OCI-LY1 (cell line): ENCODE results near the gene CLCA4.
A peak's percentile ranks its signal among the peaks of the same experiment; 100 is the strongest.

ENCODE experiments used
- H2AFZ ChIP-seq: fragments of 200-600 bp; sonication (generic), shearing (Covaris generic); 2 replicates; pipeline ENCODE4 v1.6.0; 2014; ENCODE audit warnings: antibody characterized with exemption, mild to moderate bottlenecking, low read length
- H3F3A ChIP-seq: fragments of 200-600 bp; sonication (generic), shearing (Covaris generic); 2 replicates; pipeline ENCODE4 v1.6.0; 2014; ENCODE audit warnings: mild to moderate bottlenecking, antibody characterized with exemption, low read length, moderate library complexity; ENCODE audit not compliant: insufficient read depth
- H3K27ac ChIP-seq: fragments of 200-600 bp; sonication (generic); 2 replicates; pipeline ENCODE4 v1.5.1; 2014; ENCODE audit warnings: low read length, mixed run types, mild to moderate bottlenecking, low read depth; ENCODE audit not compliant: poor library complexity, severe bottlenecking
- H3K27me3 ChIP-seq: fragments of 200-600 bp; sonication (generic); 2 replicates; pipeline ENCODE4 v1.6.0; 2014; ENCODE audit warnings: antibody characterized with exemption, mild to moderate bottlenecking, low read length, moderate library complexity; ENCODE audit not compliant: insufficient read depth
- H3K36me3 ChIP-seq: fragments of 200-600 bp; sonication (generic); 2 replicates; pipeline ENCODE4 v1.6.1; 2014; ENCODE audit warnings: mild to moderate bottlenecking, antibody characterized with exemption, low read length, moderate library complexity, mixed read lengths; ENCODE audit not compliant: insufficient read depth
- H3K4me1 ChIP-seq: fragments of 200-600 bp; sonication (generic); 2 replicates; pipeline ENCODE4 v1.5.1; 2014; ENCODE audit warnings: mild to moderate bottlenecking, low read length, moderate library complexity; ENCODE audit not compliant: insufficient read depth, severe bottlenecking
- H3K4me2 ChIP-seq: fragments of 200-600 bp; sonication (generic), shearing (Covaris generic); 2 replicates; pipeline ENCODE4 v1.6.1; 2014; ENCODE audit warnings: low read length
- H3K4me3 ChIP-seq: fragments of 200-600 bp; sonication (generic); 2 replicates; pipeline ENCODE4 v1.5.1; 2014; ENCODE audit warnings: low read length, low read depth, mild to moderate bottlenecking, mixed read lengths; ENCODE audit not compliant: poor library complexity, severe bottlenecking
- H3K79me2 ChIP-seq: fragments of 200-600 bp; shearing (Covaris generic); 2 replicates; pipeline ENCODE4 v1.6.1; 2016; ENCODE audit warnings: mixed run types, low read length, mixed read lengths; ENCODE audit not compliant: insufficient read depth
- H3K9ac ChIP-seq: fragments of 200-600 bp; sonication (generic), shearing (Covaris generic); 2 replicates; pipeline ENCODE4 v1.6.1; 2014; ENCODE audit warnings: mild to moderate bottlenecking, low read length, mixed read lengths
- H3K9me2 ChIP-seq: fragments of 200-600 bp; sonication (generic), shearing (Covaris generic); 2 replicates; pipeline ENCODE4 v1.6.1; 2014; ENCODE audit warnings: low read depth, mild to moderate bottlenecking, low read length, mixed read lengths
- H3K9me3 ChIP-seq: fragments of 200-600 bp; shearing (Covaris generic); 2 replicates; pipeline ENCODE4 v1.6.1; 2014; ENCODE audit warnings: low read length, mixed read lengths
- H4K20me1 ChIP-seq: fragments of 200-600 bp; sonication (generic), shearing (Covaris generic); 2 replicates; pipeline ENCODE4 v1.6.0; 2016; ENCODE audit warnings: mild to moderate bottlenecking, low read length; ENCODE audit not compliant: insufficient read depth
- EZH2 ChIP-seq: fragments of 200-600 bp; sonication (generic), shearing (Covaris generic); IDR thresholded peaks from 2 replicates; pipeline ENCODE4 v1.8.0; 2017; ENCODE audit warnings: borderline replicate concordance, mixed run types, mild to moderate bottlenecking, antibody characterized with exemption, low read length, moderate library complexity, mixed read lengths
- TF ChIP-seq, protein P1 (sequence below): fragments of 200-600 bp; sonication (generic), shearing (Covaris generic); IDR thresholded peaks from 2 replicates; pipeline ENCODE4 v1.5.1; 2017; ENCODE audit warnings: mild to moderate bottlenecking, antibody characterized with exemption, low read length, moderate library complexity, mixed read lengths

The CLCA4 gene, protein sequence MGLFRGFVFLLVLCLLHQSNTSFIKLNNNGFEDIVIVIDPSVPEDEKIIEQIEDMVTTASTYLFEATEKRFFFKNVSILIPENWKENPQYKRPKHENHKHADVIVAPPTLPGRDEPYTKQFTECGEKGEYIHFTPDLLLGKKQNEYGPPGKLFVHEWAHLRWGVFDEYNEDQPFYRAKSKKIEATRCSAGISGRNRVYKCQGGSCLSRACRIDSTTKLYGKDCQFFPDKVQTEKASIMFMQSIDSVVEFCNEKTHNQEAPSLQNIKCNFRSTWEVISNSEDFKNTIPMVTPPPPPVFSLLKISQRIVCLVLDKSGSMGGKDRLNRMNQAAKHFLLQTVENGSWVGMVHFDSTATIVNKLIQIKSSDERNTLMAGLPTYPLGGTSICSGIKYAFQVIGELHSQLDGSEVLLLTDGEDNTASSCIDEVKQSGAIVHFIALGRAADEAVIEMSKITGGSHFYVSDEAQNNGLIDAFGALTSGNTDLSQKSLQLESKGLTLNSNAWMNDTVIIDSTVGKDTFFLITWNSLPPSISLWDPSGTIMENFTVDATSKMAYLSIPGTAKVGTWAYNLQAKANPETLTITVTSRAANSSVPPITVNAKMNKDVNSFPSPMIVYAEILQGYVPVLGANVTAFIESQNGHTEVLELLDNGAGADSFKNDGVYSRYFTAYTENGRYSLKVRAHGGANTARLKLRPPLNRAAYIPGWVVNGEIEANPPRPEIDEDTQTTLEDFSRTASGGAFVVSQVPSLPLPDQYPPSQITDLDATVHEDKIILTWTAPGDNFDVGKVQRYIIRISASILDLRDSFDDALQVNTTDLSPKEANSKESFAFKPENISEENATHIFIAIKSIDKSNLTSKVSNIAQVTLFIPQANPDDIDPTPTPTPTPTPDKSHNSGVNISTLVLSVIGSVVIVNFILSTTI

DNA sequence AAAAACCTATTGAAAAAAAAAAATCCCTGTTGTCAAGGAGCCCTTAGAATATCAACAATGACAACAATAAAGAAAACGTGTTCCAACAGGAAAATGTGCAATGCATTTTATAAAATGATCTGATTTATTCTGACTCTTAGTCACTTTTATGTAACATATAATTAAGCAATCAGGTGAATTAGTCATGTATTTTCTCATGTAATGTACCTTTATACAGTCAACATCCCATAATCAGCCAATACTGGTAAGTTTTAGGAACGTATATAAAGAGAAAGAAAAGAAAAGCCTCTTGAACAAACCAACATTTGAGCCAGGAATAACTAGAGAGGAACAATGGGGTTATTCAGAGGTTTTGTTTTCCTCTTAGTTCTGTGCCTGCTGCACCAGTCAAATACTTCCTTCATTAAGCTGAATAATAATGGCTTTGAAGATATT is at the start of gene CLCA4:
Gene CLCA4 (plus strand): TSS at position 292 of the 435 bp plus-strand sequence. CDS start 42 bp downstream, at position 334.
- Histone ChIP-seq H3K27me3 (no peaks in the 10 kb centered on the region), H3K4me1 (no peaks in the 10 kb centered on the region), H3K9ac (no peak within 1 kb of the TSS), H3F3A (no peaks in the 10 kb centered on the region), H4K20me1 (no peaks in the 10 kb centered on the region), H2AFZ (no peak within 1 kb of the TSS), H3K36me3 (no peaks in the 10 kb centered on the region), H3K4me2 (no peak within 1 kb of the TSS), H3K9me2 (no peaks in the 10 kb centered on the region), H3K79me2 (no peaks in the 10 kb centered on the region), H3K4me3 (no peak within 1 kb of the TSS), H3K9me3 (no peaks in the 10 kb centered on the region), H3K27ac (no peak within 1 kb of the TSS)
- TF ChIP-seq, protein P1, sequence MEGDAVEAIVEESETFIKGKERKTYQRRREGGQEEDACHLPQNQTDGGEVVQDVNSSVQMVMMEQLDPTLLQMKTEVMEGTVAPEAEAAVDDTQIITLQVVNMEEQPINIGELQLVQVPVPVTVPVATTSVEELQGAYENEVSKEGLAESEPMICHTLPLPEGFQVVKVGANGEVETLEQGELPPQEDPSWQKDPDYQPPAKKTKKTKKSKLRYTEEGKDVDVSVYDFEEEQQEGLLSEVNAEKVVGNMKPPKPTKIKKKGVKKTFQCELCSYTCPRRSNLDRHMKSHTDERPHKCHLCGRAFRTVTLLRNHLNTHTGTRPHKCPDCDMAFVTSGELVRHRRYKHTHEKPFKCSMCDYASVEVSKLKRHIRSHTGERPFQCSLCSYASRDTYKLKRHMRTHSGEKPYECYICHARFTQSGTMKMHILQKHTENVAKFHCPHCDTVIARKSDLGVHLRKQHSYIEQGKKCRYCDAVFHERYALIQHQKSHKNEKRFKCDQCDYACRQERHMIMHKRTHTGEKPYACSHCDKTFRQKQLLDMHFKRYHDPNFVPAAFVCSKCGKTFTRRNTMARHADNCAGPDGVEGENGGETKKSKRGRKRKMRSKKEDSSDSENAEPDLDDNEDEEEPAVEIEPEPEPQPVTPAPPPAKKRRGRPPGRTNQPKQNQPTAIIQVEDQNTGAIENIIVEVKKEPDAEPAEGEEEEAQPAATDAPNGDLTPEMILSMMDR = no peak
- no peak for TF ChIP-seq EZH2

DNA sequence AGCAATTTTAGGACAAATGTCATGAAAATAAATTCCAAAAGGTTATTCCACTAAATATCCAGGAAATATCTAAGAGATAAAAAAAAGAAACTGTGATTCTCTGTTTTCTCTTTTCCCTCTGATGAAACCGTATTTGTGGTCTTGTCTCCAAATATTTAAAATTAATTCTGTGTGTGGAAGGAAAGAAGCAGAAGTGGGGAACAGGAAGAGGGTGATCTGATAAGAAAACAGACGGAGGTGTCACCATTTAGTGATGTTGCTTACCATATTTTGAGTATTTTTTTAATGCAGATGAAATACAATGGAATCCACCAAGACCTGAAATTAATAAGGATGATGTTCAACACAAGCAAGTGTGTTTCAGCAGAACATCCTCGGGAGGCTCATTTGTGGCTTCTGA is 48.6 kb upstream of the CLCA4 start:
- Histone ChIP-seq H3K27ac (no peak overlapping the region), H3K9ac (no peak overlapping the region)

DNA sequence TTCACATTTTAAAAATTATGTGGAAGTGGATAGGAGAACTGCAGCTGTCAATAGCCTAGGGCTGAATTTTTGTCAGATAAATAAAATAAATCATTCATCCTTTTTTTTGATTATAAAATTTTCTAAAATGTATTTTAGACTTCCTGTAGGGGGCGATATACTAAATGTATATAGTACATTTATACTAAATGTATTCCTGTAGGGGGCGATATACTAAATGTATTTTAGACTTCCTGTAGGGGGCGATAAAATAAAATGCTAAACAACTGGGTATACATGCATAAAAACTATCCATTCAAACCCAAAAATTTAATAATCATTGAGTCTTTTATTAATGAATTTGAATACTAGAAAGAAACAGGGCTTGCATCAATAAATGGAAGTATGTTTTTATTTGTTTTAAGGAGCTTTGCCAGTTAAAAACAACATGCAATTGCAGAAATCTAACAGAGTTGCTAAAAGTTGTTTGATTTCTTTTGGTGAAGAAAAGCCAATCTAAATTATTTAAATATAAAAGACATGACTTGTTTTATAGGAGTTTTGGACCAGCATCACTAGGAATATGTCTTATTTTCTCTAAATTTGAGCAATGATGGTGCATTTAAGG is 46.8 kb upstream of the CLCA4 start:
- Histone ChIP-seq H3K9ac (no peak overlapping the region), H3K9me2 (no peaks in the 10 kb centered on the region), H3K27ac (no peak overlapping the region), H3K4me2 (no peak overlapping the region), H3K36me3 (no peaks in the 10 kb centered on the region), H3K4me3 (no peak overlapping the region), H3K27me3 (no peaks in the 10 kb centered on the region), H3F3A (no peaks in the 10 kb centered on the region), H4K20me1 (no peaks in the 10 kb centered on the region), H3K9me3 (no peaks in the 10 kb centered on the region), H2AFZ (no peak overlapping the region), H3K4me1 (no peaks in the 10 kb centered on the region), H3K79me2 (no peaks in the 10 kb centered on the region)
- TF ChIP-seq EZH2 = no peak
- TF ChIP-seq, protein P1 = peak; percentile 99

More for the DNA sequence above, 48.6 kb upstream of the CLCA4 start:
- Histone ChIP-seq H2AFZ (no peak overlapping the region), H3K79me2 (no peaks in the 10 kb centered on the region), H3K27me3 (no peaks in the 10 kb centered on the region), H3K36me3 (no peaks in the 10 kb centered on the region), H4K20me1 (no peaks in the 10 kb centered on the region), H3K9me3 (no peaks in the 10 kb centered on the region), H3F3A (no peaks in the 10 kb centered on the region), H3K4me3 (no peak overlapping the region), H3K4me1 (no peaks in the 10 kb centered on the region), H3K9me2 (no peaks in the 10 kb centered on the region), H3K4me2 (no peak overlapping the region)
- TF ChIP-seq, protein P1 = no peak
- TF ChIP-seq EZH2 = no peak
